Cardiac muscle cell (in vitro differentiated cells and primary cell): Measurements from ENCODE around the gene PDE7B. TPM values are rescaled to one million over a fixed set of nuclear protein-coding genes. Genes with fewer than 3 reads are reported as not detected.
A peak's percentile ranks its signal among the peaks of the same experiment; 100 is the strongest.

Source experiments
- DNase-seq, 2 donors: peaks; one replicate each; pipeline versions ENCODE4 v3.0.0 to v3.0.0-alpha.2; 2010 to 2017; ENCODE audit warnings: low read depth in 1 of 2, low spot score in 1 of 2
- H3K27ac ChIP-seq: fragments of 200-600 bp; sonication (generic); 2 replicates; pipeline ENCODE4 v1.5.1; 2016
- H3K27me3 ChIP-seq: fragments of 200-600 bp; sonication (generic); 2 replicates; pipeline ENCODE4 v1.6.0; 2016; ENCODE audit warnings: control low read depth
- H3K36me3 ChIP-seq: fragments of 200-600 bp; sonication (generic); 2 replicates; pipeline ENCODE4 v1.5.1; 2016; ENCODE audit warnings: control low read depth
- H3K4me1 ChIP-seq: fragments of 200-600 bp; sonication (generic); 2 replicates; pipeline ENCODE4 v1.8.1; 2017; ENCODE audit warnings: low read depth, mild to moderate bottlenecking, mixed run types
- H3K4me3 ChIP-seq: fragments of 200-600 bp; sonication (generic); 2 replicates; pipeline ENCODE4 v1.5.1; 2016; ENCODE audit warnings: mild to moderate bottlenecking
- H3K9me3 ChIP-seq: fragments of 200-600 bp; sonication (generic); 2 replicates; pipeline ENCODE4 v1.5.1; 2017; ENCODE audit warnings: low read depth, mild to moderate bottlenecking, control low read depth
- polyA plus RNA-seq: library from polyadenylated mRNA; unstranded; fragments of >200 nt; fragmentation: Nextera tagmentation; extraction: Ambion mirVana; gene quantifications from 2 replicates; pipeline ENCODE4 v1.2.1, GENCODE V29; 2016
- total RNA-seq: library from RNA; depleted of rRNA; stranded (reverse); fragments of >200 nt; gene quantifications from 2 replicates; pipeline ENCODE4 v1.2.3, GENCODE V29; 2016
- TF ChIP-seq, protein P1 (sequence below): IDR thresholded peaks from 2 replicates; pipeline ENCODE4 v1.5.1; 2012; ENCODE audit warnings: low read depth, mild to moderate bottlenecking, low read length

Gene PDE7B
- total and polyA plus RNA-seq, 2 experiments from 2014 or later, result 0.04 to 0.60 TPM

DNA sequence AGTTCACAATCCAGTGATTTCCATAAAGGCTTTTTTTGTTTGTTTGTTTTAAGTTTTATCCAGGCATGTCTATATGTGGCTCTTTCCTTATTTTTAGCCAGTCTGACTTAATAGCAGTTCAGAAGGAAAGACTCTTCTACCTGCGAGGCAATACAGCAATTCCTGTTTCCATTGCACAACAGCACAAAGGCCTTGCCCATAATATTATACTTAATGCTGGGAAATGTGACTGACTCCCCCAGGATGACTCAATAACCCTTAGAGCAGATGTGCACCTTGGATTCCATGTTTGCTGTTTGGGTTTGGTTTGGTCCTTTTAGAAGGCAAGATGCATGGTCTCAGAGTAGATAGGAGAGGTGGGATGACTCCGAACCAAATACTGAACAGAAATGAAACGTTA lies 214.5 kb downstream of the PDE7B start:
- H3K9me3 ChIP-seq, result no peaks in the 10 kb centered on the region
- H3K27me3 ChIP-seq, result no peaks in the 10 kb centered on the region
- peak in 1 of 2 donors; percentile 48 for DNase-seq
- H3K36me3 ChIP-seq, result no peaks in the 10 kb centered on the region
- no peaks in the 10 kb centered on the region for H3K4me1 ChIP-seq
- H3K4me3 ChIP-seq, result no peak overlapping the region
- H3K27ac ChIP-seq, result no peak overlapping the region
- TF ChIP-seq, protein P1, sequence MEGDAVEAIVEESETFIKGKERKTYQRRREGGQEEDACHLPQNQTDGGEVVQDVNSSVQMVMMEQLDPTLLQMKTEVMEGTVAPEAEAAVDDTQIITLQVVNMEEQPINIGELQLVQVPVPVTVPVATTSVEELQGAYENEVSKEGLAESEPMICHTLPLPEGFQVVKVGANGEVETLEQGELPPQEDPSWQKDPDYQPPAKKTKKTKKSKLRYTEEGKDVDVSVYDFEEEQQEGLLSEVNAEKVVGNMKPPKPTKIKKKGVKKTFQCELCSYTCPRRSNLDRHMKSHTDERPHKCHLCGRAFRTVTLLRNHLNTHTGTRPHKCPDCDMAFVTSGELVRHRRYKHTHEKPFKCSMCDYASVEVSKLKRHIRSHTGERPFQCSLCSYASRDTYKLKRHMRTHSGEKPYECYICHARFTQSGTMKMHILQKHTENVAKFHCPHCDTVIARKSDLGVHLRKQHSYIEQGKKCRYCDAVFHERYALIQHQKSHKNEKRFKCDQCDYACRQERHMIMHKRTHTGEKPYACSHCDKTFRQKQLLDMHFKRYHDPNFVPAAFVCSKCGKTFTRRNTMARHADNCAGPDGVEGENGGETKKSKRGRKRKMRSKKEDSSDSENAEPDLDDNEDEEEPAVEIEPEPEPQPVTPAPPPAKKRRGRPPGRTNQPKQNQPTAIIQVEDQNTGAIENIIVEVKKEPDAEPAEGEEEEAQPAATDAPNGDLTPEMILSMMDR, result no peak

DNA sequence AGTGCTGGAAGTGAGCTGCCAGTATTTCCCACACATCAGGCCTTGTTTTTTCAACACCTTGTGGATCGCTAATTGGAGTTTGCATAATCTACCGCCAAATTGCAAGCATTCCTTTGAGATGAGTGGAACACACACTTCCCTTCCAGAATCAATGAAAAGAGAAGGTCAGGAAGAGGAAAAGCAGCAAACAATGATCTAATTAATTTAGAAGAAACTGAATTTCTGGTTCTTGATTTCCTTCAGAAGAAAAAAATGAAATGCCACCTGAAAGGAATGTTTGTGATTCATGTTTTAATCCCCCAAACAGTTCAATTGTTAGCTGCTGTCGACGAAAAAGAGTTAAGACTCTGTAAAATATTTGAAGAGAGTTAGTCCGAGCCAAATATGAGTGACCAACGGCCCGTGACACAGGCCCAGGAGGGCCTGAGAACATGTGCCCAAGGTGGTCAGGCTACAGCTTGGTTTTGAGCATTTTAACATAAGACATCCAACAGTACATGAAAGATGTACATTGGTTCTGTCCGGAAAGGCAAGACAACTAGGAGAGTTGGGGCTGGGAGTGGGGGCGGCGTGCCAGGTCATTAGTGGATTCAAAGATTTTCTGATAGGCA lies 216.3 kb downstream of the PDE7B start:
- TF ChIP-seq, protein P1, result no peak
- peak in 1 of 2 donors; percentile 83 for DNase-seq
- H3K27ac ChIP-seq, result no peak overlapping the region

DNA sequence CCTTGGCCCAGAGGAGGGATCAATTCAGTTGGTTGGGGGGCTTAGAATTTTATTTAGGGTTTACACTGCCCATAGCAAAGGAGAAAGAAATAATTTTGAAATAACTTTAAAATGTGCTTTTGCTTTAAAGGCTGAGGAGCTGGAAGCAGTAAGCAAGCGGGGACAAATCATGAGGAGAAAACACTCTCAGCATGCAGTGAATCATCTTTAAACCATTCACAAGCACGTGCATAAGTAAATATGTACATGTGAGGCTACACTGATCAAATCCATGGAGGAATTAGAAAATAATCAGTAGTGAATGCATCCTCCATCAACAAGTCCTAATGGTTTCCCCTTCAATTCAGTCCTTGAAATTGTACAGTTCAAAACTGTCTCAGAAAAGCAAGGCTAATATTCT lies 217.6 kb downstream of the PDE7B start:
- H3K27me3 ChIP-seq, result no peaks in the 10 kb centered on the region
- H3K4me1 ChIP-seq, result no peaks in the 10 kb centered on the region
- no peaks in the 10 kb centered on the region for H3K36me3 ChIP-seq
- no peaks in the 10 kb centered on the region for H3K9me3 ChIP-seq
- TF ChIP-seq, protein P1, result no peak
- H3K4me3 ChIP-seq, result no peak overlapping the region
- peak in 1 of 2 donors; percentile 81 for DNase-seq
- no peak overlapping the region for H3K27ac ChIP-seq

More for the DNA sequence above, 216.3 kb downstream of the PDE7B start:
- Histone ChIP-seq H3K27me3 (no peaks in the 10 kb centered on the region), H3K4me1 (no peaks in the 10 kb centered on the region), H3K36me3 (no peaks in the 10 kb centered on the region), H3K4me3 (no peak overlapping the region), H3K9me3 (no peaks in the 10 kb centered on the region)

DNA sequence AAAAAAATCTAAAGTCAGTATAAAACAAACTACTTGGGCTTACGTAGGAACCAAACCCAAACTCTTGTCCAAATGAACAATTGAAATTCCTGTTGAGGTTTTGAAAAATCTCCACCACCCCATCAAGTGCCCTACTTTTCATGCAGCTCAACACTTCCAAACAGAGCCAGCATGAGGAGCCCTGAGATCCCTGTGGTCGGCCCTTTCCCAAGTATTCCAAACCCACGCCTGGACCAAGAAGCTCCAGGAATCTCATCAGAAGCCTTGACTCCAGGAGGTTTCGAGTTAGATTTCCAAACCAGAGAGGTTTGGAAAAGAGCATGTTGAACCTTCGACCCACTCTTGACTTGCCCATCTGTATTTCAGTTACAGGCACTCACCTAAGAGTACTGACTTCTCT lies 219.3 kb downstream of the PDE7B start:
- Histone ChIP-seq H3K4me3 (no peak overlapping the region), H3K36me3 (no peaks in the 10 kb centered on the region), H3K27ac (no peak overlapping the region), H3K27me3 (no peaks in the 10 kb centered on the region), H3K9me3 (no peaks in the 10 kb centered on the region), H3K4me1 (no peaks in the 10 kb centered on the region)
- no peak for DNase-seq
- TF ChIP-seq, protein P1, result no peak

DNA sequence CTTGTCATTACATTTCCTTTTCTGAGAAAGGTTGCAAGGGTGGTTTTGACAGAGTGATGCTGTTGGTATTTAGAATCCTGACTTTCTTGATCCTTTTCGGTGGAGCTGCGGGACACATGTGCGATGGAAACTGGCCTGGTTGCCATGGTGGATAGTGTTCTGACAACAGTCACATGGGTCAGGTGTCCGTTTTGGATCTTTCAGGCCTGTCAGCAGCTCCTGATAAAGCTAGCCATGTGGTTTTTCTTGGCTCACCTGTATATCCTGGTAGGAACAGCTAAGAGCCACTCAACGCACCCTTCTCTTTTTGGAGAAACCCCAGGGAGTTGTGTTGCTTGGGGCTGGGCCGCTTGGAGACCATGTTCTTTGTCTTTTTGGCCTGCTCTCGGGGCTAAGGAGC lies 221.2 kb downstream of the PDE7B start:
- DNase-seq, result no peak
- no peaks in the 10 kb centered on the region for H3K9me3 ChIP-seq
- no peaks in the 10 kb centered on the region for H3K4me1 ChIP-seq
- no peaks in the 10 kb centered on the region for H3K36me3 ChIP-seq
- H3K4me3 ChIP-seq, result no peak overlapping the region
- H3K27ac ChIP-seq, result no peak overlapping the region
- TF ChIP-seq, protein P1, result no peak
- H3K27me3 ChIP-seq, result no peaks in the 10 kb centered on the region
